Psoas muscle (tissue), 8 donors: Measurements from ENCODE around the gene CPSF3. TPM values are rescaled to one million over a fixed set of nuclear protein-coding genes. Genes with fewer than 3 reads are reported as not detected.

Source experiments
- ATAC-seq, 4 donors: fragments of 200-7000 bp; cut with Tn5 transposase; one replicate each; pipeline ENCODE4 v1.9.1; 2020; ENCODE audit warnings: moderate library complexity in 3 of 4, mild to moderate bottlenecking in 2 of 4
- DNase-seq, 2 donors: peaks; one replicate each; pipeline ENCODE4 v3.0.0-alpha.2; 2020
- H3K27ac ChIP-seq: fragments of 200-600 bp; one replicate; pipeline ENCODE4 v1.8.0; 2022
- H3K27me3 ChIP-seq, 3 donors: fragments of 200-600 bp in 1 of 3; one replicate each; pipeline versions ENCODE4 v1.6.1 to v1.8.0; 2013 to 2022; ENCODE audit warnings: low read length in 2 of 3, mild to moderate bottlenecking in 2 of 3, moderate library complexity in 1 of 3; ENCODE audit not compliant: insufficient read depth in 3 of 3
- H3K36me3 ChIP-seq, 2 donors: fragments of 200-600 bp in 1 of 2; one replicate each; pipeline versions ENCODE4 v1.6.1 to v1.8.0; 2013 to 2022; ENCODE audit warnings: low read depth in 1 of 2, mild to moderate bottlenecking in 1 of 2, moderate library complexity in 1 of 2; ENCODE audit not compliant: insufficient read depth in 1 of 2
- H3K4me1 ChIP-seq: fragments of 200-600 bp; one replicate; pipeline ENCODE4 v1.8.0; 2022
- H3K4me3 ChIP-seq: fragments of 200-600 bp; one replicate; pipeline ENCODE4 v1.8.0; 2022; ENCODE audit warnings: mild to moderate bottlenecking
- H3K9me3 ChIP-seq: fragments of 200-600 bp; one replicate; pipeline ENCODE4 v1.8.0; 2022
- WGBS, 3 donors: extraction: QIAGEN DNeasy Blood & Tissue Kit; methylation state at CpG; one replicate each; pipeline versions ENCODE4 v1.1.6 to v1.1.7; 2013; 5-methylcytosine and 5-hydroxymethylcytosine counted together
- intact Hi-C, 2 donors: fragments of 100-400 bp; cut with DNase I; formaldehyde crosslinking; loops; one replicate each; pipeline versions ENCODE4 v1.11.0 to v1.14.2; 2022
- polyA plus RNA-seq, 3 donors: library from polyadenylated mRNA; stranded (reverse); fragments of 200-250 nt; gene quantifications; one replicate each; pipeline ENCODE4 v1.2.3, GENCODE V29; 2013
- total RNA-seq, 4 donors: library from RNA; stranded (reverse); fragmentation: NEBNext Ultra II Directional in 2 of 4; extraction: Animal tissue kit (Norgen Biotek cat#: 25700) in 2 of 4; gene quantifications; one replicate each; pipeline versions ENCODE4 v1.2.1 to v1.2.4, GENCODE V29; 2021 to 2023
- TF ChIP-seq, protein P1 (sequence below): fragments of 200-600 bp; IDR thresholded peaks from one replicate; pipeline ENCODE4 v1.8.0; 2022; ENCODE audit warnings: antibody characterized with exemption
- donor health status: healthy with polysubstance abuse.
- donor health status: DM: no; HTN: no; CAD: no; lungs with moderate emphysema.
- donor health status: Bipolar disorder and iron deficiency.
- donor health status: healthy.
- donor health status: DM: yes; HTN: yes; CAD: no.
- donor health status: DM: no; HTN: no; CAD: no.
- donor health status: DM: no; HTN: no; CAD: no.
- donor health status: DM: yes; HTN: yes; CAD: no.

Gene CPSF3
- total and polyA plus RNA-seq, 7 donors: 11.3 to 21.8 (median 19.3) TPM

- DNase-seq: peak; percentile 86 to 90
- no peaks in the 10 kb centered on the region for H3K4me1 ChIP-seq
- peak; percentile 52 to 71 (median 67) for ATAC-seq
- H3K4me3 ChIP-seq: no peak overlapping the region
- H3K27me3 ChIP-seq: no peaks in the 10 kb centered on the region
- peak overlapping the region; percentile 44 for H3K27ac ChIP-seq
- no peaks in the 10 kb centered on the region for H3K9me3 ChIP-seq
- H3K36me3 ChIP-seq: peaks cover 0 to 7% of the 10 kb centered on the region in 2 donors
- WGBS, 3 donors: 43 to 62% (median 50%) methylated on average over 30 of the region's 30 CpGs
- intact Hi-C loops: no loop called here
- TF ChIP-seq, protein P1, sequence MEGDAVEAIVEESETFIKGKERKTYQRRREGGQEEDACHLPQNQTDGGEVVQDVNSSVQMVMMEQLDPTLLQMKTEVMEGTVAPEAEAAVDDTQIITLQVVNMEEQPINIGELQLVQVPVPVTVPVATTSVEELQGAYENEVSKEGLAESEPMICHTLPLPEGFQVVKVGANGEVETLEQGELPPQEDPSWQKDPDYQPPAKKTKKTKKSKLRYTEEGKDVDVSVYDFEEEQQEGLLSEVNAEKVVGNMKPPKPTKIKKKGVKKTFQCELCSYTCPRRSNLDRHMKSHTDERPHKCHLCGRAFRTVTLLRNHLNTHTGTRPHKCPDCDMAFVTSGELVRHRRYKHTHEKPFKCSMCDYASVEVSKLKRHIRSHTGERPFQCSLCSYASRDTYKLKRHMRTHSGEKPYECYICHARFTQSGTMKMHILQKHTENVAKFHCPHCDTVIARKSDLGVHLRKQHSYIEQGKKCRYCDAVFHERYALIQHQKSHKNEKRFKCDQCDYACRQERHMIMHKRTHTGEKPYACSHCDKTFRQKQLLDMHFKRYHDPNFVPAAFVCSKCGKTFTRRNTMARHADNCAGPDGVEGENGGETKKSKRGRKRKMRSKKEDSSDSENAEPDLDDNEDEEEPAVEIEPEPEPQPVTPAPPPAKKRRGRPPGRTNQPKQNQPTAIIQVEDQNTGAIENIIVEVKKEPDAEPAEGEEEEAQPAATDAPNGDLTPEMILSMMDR: no peak
Observed at GRCh38 chr2:9378433-9379390, 44.7 kb upstream of the CPSF3 start.

DNA sequence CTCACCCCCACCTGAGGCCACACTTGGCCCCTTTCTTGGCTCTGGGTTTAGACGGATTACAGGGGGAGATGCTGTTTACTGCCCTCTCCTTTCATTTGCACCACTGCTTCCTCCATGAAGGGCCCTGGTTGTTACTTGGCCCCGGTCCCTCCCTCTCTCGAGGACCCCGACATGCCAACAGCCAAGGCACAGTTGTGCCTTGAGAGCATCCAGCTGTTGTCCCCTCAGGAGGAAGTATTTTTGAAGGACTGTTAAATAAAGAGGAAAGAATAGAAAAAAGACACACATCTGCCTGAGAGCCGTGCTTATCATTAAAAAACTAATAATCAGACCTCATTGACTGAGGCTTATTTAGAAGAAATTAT lies 44.1 kb upstream of the CPSF3 start:
- peaks cover 0 to 7% of the 10 kb centered on the region in 2 donors for H3K36me3 ChIP-seq

DNA sequence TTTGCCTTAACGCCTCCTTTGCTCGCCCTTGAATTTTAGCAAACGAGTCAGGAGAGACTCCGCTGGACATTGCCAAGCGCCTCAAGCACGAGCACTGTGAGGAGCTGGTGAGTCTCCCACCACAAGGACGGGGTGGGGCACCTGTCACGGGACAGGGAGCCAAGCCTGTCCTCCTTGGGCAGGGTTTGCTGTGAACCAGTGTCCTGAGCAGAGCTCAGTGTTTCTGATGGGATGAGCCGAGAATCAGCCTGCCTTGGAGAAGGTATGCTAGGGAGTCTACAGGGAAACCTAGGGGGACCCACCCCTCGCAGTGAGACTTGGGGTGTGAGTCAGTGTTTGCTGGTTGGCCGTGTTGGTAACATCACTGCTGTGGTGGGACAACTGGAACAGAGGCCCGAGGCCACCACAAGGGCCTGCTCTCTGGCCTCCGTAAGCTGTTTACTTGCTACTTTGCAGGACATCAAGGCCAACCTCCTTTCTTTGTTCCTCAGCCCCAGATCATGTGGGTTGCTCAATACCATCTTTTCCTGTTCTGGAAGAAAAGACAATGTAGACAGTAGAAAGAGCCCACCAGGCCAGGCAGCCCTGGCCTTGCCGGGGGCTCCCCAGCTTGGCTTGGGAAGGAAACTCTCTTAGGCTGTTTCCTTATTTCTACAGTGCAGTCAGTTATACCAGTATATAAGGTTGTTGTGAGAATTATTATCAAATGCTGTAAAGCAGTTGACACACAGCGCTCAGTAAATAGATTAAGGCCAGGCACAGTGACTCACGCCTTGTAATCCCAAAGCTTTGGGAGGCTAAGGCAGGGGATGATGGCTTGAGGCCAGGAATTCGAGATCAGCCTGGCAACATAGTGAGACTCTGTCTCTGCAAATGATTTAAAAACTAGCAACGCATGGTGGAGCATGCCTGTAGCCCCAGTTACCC lies 42.5 kb upstream of the CPSF3 start:
- H3K36me3 ChIP-seq: no peaks in the 10 kb centered on the region
- peaks cover 1% of the 10 kb centered on the region for H3K4me1 ChIP-seq
- DNase-seq (peak; percentile 64 to 82), ATAC-seq (peak in 3 of 4 donors; percentile 49 to 73 (median 54))
- H3K27me3 ChIP-seq: no peaks in the 10 kb centered on the region
- 70 to 78% (median 71%) methylated on average over 18 of the region's 18 CpGs for WGBS, 3 donors
- H3K27ac ChIP-seq: peak overlapping the region; percentile 20
- no peaks in the 10 kb centered on the region for H3K9me3 ChIP-seq
- intact Hi-C loops: no loop called here
- TF ChIP-seq, protein P1: no peak
- H3K4me3 ChIP-seq: no peak overlapping the region

More for the DNA sequence above, 44.1 kb upstream of the CPSF3 start:
- no peaks in the 10 kb centered on the region for H3K27me3 ChIP-seq
- 65 to 87% (median 77%) methylated on average over 5 of the region's 5 CpGs for WGBS, 3 donors
- ATAC-seq (no peak), DNase-seq (no peak)
- intact Hi-C loops: no loop called here
- no peaks in the 10 kb centered on the region for H3K9me3 ChIP-seq
- H3K27ac ChIP-seq: no peak overlapping the region
- no peak overlapping the region for H3K4me3 ChIP-seq
- H3K4me1 ChIP-seq: no peaks in the 10 kb centered on the region
- TF ChIP-seq, protein P1: no peak

- no peak overlapping the region for H3K27ac ChIP-seq
- 94 to 96% (median 95%) methylated on average over 6 of the region's 6 CpGs for WGBS, 3 donors
- no peak for DNase-seq
Observed at GRCh38 chr2:9382604-9383235, 40.7 kb upstream of the CPSF3 start.

More at GRCh38 chr2:9382604-9383235, 40.7 kb upstream of the CPSF3 start:
- intact Hi-C loops: no loop called here
- H3K4me3 ChIP-seq: no peak overlapping the region
- H3K4me1 ChIP-seq: peaks cover 13% of the 10 kb centered on the region
- H3K27me3 ChIP-seq: no peaks in the 10 kb centered on the region
- no peaks in the 10 kb centered on the region for H3K9me3 ChIP-seq
- H3K36me3 ChIP-seq: no peaks in the 10 kb centered on the region
- no peak for ATAC-seq
- TF ChIP-seq, protein P1: no peak
